ENCODE data around the gene RALGAPB.

- TF ChIP-seq CTCF (IDR thresholded peaks at IDR 0.05) (no peak), POLR2A (IDR thresholded peaks at IDR 0.05) (no peak)
Measured at GRCh38 chr20:38581013-38581412, 108.4 kb downstream of the RALGAPB start, which contains the start of gene ADIG.

Measured in testis (tissue), 2 donors.